ENCODE measurements around the gene SCAMP4.

SCAMP4 gene

GRCh38 chr19:1945899-1946298, 40.7 kb downstream of the SCAMP4 start:
- TF ChIP-seq CTCF (IDR thresholded peaks at IDR 0.05; ENCODE audit: low read depth, low read length) (peak; percentile 53), EZH2phosphoT487 (IDR thresholded peaks at IDR 0.05; ENCODE audit: low read depth) (no peak)
- H3K4me2 ChIP-seq (ENCODE audit: low read length) = no peak overlapping the region
- H3K4me1 ChIP-seq (ENCODE audit: low read length) = peaks cover 10% of the 10 kb centered on the region
- H3K9ac ChIP-seq (ENCODE audit: low read length) = no peak overlapping the region
- no peak overlapping the region for H3K27ac ChIP-seq (ENCODE audit: low read length)
- H2AFZ ChIP-seq (ENCODE audit: low read depth, low read length) = no peak overlapping the region
- no peaks in the 10 kb centered on the region for H3K27me3 ChIP-seq (ENCODE audit: low read depth, low read length)
- H3K9me3 ChIP-seq (ENCODE audit: insufficient read depth, low read length) = no peaks in the 10 kb centered on the region
- peaks cover 18% of the 10 kb centered on the region for H3K36me3 ChIP-seq (replicated peaks; ENCODE audit: low read depth, low read length)
- H3K79me2 ChIP-seq (ENCODE audit: low read length) = peaks cover 95% of the 10 kb centered on the region
- peaks cover 74% of the 10 kb centered on the region for H4K20me1 ChIP-seq (ENCODE audit: insufficient read depth, low read length)
- H3K4me3 ChIP-seq (ENCODE audit: low read length) = no peak overlapping the region

- Histone ChIP-seq H3K36me3 (replicated peaks; ENCODE audit: low read depth, low read length) (peaks cover 25% of the 10 kb centered on the region), H3K27ac (ENCODE audit: low read length) (no peak overlapping the region), H3K9me3 (ENCODE audit: insufficient read depth, low read length) (no peaks in the 10 kb centered on the region), H3K79me2 (ENCODE audit: low read length) (peaks cover 95% of the 10 kb centered on the region), H3K9ac (ENCODE audit: low read length) (no peak overlapping the region), H3K4me2 (ENCODE audit: low read length) (no peak overlapping the region), H4K20me1 (ENCODE audit: insufficient read depth, low read length) (peaks cover 82% of the 10 kb centered on the region), H3K4me3 (ENCODE audit: low read length) (no peak overlapping the region), H3K27me3 (ENCODE audit: low read depth, low read length) (no peaks in the 10 kb centered on the region), H2AFZ (ENCODE audit: low read depth, low read length) (no peak overlapping the region), H3K4me1 (ENCODE audit: low read length) (peaks cover 10% of the 10 kb centered on the region)
- no peak for TF ChIP-seq EZH2phosphoT487 (IDR thresholded peaks at IDR 0.05; ENCODE audit: low read depth)
- no peak for TF ChIP-seq CTCF (IDR thresholded peaks at IDR 0.05; ENCODE audit: low read depth, low read length)
These were observed 42.5 kb downstream of the SCAMP4 start for GRCh38 chr19:1947651-1948209.

- no peaks in the 10 kb centered on the region for H3K27me3 ChIP-seq (ENCODE audit: low read depth, low read length)
- H3K27ac ChIP-seq (ENCODE audit: low read length) = no peak overlapping the region
- H3K36me3 ChIP-seq (replicated peaks; ENCODE audit: low read depth, low read length) = peaks cover 32% of the 10 kb centered on the region
- no peaks in the 10 kb centered on the region for H3K9me3 ChIP-seq (ENCODE audit: insufficient read depth, low read length)
- TF ChIP-seq CTCF (IDR thresholded peaks at IDR 0.05; ENCODE audit: low read depth, low read length) (no peak), EZH2phosphoT487 (IDR thresholded peaks at IDR 0.05; ENCODE audit: low read depth) (no peak)
- H3K79me2 ChIP-seq (ENCODE audit: low read length) = peaks cover 95% of the 10 kb centered on the region
- H3K4me3 ChIP-seq (ENCODE audit: low read length) = no peak overlapping the region
- H4K20me1 ChIP-seq (ENCODE audit: insufficient read depth, low read length) = peaks cover 82% of the 10 kb centered on the region
- H3K4me2 ChIP-seq (ENCODE audit: low read length) = no peak overlapping the region
- no peak overlapping the region for H2AFZ ChIP-seq (ENCODE audit: low read depth, low read length)
- H3K9ac ChIP-seq (ENCODE audit: low read length) = no peak overlapping the region
- no peaks in the 10 kb centered on the region for H3K4me1 ChIP-seq (ENCODE audit: low read length)
These were observed 44.3 kb downstream of the SCAMP4 start for GRCh38 chr19:1949304-1950101.

- Histone ChIP-seq H3K4me3 (ENCODE audit: low read length) (no peak overlapping the region), H3K27ac (ENCODE audit: low read length) (no peak overlapping the region), H3K4me2 (ENCODE audit: low read length) (no peak overlapping the region), H3K79me2 (ENCODE audit: low read length) (peaks cover 95% of the 10 kb centered on the region), H3K9ac (ENCODE audit: low read length) (no peak overlapping the region), H3K27me3 (ENCODE audit: low read depth, low read length) (no peaks in the 10 kb centered on the region), H4K20me1 (ENCODE audit: insufficient read depth, low read length) (peaks cover 84% of the 10 kb centered on the region), H3K4me1 (ENCODE audit: low read length) (no peaks in the 10 kb centered on the region), H3K9me3 (ENCODE audit: insufficient read depth, low read length) (no peaks in the 10 kb centered on the region), H2AFZ (ENCODE audit: low read depth, low read length) (no peak overlapping the region), H3K36me3 (replicated peaks; ENCODE audit: low read depth, low read length) (peaks cover 32% of the 10 kb centered on the region)
- no peak for TF ChIP-seq CTCF (IDR thresholded peaks at IDR 0.05; ENCODE audit: low read depth, low read length)
- no peak for TF ChIP-seq EZH2phosphoT487 (IDR thresholded peaks at IDR 0.05; ENCODE audit: low read depth)
These were observed 45.4 kb downstream of the SCAMP4 start for GRCh38 chr19:1950640-1951039.

Data from OCI-LY3 (cell line).